Prostate gland (tissue), 2 donors: ENCODE results near the gene ERC2. TPM values are rescaled to one million over a fixed set of nuclear protein-coding genes. Genes with fewer than 3 reads are reported as not detected.

Source experiments
- DNase-seq: peaks from one replicate; pipeline ENCODE4 v3.0.0-alpha.2; 2019; ENCODE audit warnings: low spot score
- H3K27ac ChIP-seq, 2 donors: fragments of 200-600 bp; sonication (generic); 2 replicates each; pipeline ENCODE4 v1.5.1; 2017 to 2019
- H3K27me3 ChIP-seq: fragments of 200-600 bp; sonication (generic); replicated peaks from 2 replicates; pipeline ENCODE4 v1.5.1; 2019; ENCODE audit not compliant: insufficient read depth
- H3K36me3 ChIP-seq, 2 donors: fragments of 200-600 bp; sonication (generic); 1 replicate in 1 of 2; 2 replicates in 1 of 2; pipeline versions ENCODE4 v1.5.1 to v1.8.1; 2017 to 2019
- H3K4me1 ChIP-seq: fragments of 200-600 bp; sonication (generic); replicated peaks from 2 replicates; pipeline ENCODE4 v1.5.1; 2019
- H3K4me3 ChIP-seq, 2 donors: fragments of 200-600 bp; sonication (generic); 2 replicates each; pipeline ENCODE4 v1.5.1; 2017 to 2019
- H3K9me3 ChIP-seq: fragments of 200-600 bp; sonication (generic); 2 replicates; pipeline ENCODE4 v1.5.1; 2017
- POLR2A ChIP-seq: fragments of 450-650 bp; IDR thresholded peaks from one replicate; pipeline ENCODE4 v1.6.1; 2016; ENCODE audit warnings: antibody characterized with exemption, mild to moderate bottlenecking
- POLR2AphosphoS5 ChIP-seq: sonication (generic); formaldehyde crosslinking; IDR thresholded peaks from one replicate; pipeline ENCODE4 v1.6.1; 2017; ENCODE audit warnings: antibody characterized with exemption
- WGBS: methylation state at CpG from one replicate; pipeline ENCODE4 v1.1.5; 2018; 5-methylcytosine and 5-hydroxymethylcytosine counted together
- intact Hi-C: fragments of 100-400 bp; cut with DNase I; formaldehyde crosslinking; loops from one replicate; pipeline ENCODE4 v1.14.2; 2022
- total RNA-seq, 2 donors: library from RNA; depleted of rRNA; stranded (reverse); fragments of >200 nt; gene quantifications; one replicate each; pipeline ENCODE4 v1.1.0, GENCODE V29; 2016
- TF ChIP-seq, protein P1 (sequence below), 4 experiments: fragments of 200-600 bp in 2 of 4; fragments of 450-650 bp in 2 of 4; sonication (generic) in 2 of 4; IDR thresholded peaks; 1 replicate in 3 of 4; 2 replicates in 1 of 4; pipeline ENCODE4 v1.5.1; 2016 to 2019; ENCODE audit warnings: antibody characterized with exemption in 4 of 4, mild to moderate bottlenecking in 2 of 4, moderate library complexity in 2 of 4

Gene ERC2
- total RNA-seq, 2 donors from 2014 or later: 1.0 to 2.7 TPM

DNA sequence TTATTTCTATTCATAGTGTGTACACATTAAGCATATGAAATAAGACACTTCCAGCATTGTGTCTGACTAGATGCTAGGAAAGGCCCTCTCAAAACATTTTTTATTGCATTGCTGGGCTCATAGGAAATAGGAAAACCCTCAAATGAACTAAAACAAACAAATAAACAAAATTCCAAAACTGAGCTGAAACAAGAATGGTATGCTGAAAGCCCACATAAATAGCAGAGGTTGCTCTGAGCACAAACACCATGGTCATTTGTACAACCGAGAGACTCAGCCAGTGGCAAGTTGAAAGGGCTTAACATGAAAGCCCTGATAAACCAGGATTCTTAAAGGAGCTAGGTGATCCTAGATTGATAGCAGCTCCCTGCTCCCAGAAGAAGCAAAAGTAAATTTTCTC is 671.2 kb downstream of the ERC2 start:
- no peaks in the 10 kb centered on the region for H3K36me3 ChIP-seq
- no peaks in the 10 kb centered on the region for H3K4me1 ChIP-seq
- intact Hi-C loops: no loop called here
- H3K9me3 ChIP-seq: no peaks in the 10 kb centered on the region
- 71% methylated on average over 1 of the region's 1 CpG for WGBS
- H3K27me3 ChIP-seq: no peaks in the 10 kb centered on the region
- DNase-seq: no peak
- H3K27ac ChIP-seq: no peak overlapping the region
- TF ChIP-seq, protein P1, sequence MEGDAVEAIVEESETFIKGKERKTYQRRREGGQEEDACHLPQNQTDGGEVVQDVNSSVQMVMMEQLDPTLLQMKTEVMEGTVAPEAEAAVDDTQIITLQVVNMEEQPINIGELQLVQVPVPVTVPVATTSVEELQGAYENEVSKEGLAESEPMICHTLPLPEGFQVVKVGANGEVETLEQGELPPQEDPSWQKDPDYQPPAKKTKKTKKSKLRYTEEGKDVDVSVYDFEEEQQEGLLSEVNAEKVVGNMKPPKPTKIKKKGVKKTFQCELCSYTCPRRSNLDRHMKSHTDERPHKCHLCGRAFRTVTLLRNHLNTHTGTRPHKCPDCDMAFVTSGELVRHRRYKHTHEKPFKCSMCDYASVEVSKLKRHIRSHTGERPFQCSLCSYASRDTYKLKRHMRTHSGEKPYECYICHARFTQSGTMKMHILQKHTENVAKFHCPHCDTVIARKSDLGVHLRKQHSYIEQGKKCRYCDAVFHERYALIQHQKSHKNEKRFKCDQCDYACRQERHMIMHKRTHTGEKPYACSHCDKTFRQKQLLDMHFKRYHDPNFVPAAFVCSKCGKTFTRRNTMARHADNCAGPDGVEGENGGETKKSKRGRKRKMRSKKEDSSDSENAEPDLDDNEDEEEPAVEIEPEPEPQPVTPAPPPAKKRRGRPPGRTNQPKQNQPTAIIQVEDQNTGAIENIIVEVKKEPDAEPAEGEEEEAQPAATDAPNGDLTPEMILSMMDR (IDR thresholded peaks at IDR 0.05): no peak
- TF ChIP-seq POLR2A (no peak), POLR2AphosphoS5 (no peak)
- H3K4me3 ChIP-seq: no peak overlapping the region

DNA sequence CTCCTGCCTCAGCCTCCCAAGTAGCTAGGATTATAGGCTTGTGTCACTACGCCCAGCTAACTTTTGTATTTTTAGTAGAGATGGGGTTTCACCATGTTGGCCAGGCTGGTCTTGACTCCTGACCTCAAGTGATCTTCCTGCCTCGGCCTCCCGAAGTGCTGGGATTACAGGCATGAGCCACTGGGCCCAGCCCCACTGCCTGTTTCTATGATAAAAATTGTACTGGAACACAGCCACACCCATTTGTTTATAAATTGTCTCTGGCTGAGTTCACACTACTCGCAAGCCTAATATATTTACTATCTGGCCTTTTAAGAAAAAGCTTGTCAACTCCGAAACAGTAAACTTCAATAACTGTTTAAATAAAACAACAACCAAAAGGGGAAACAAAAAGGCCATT is 671.7 kb downstream of the ERC2 start:
- no peak for DNase-seq
- Histone ChIP-seq H3K4me3 (no peak overlapping the region), H3K27me3 (no peaks in the 10 kb centered on the region), H3K36me3 (no peaks in the 10 kb centered on the region), H3K9me3 (no peaks in the 10 kb centered on the region), H3K27ac (no peak overlapping the region), H3K4me1 (no peaks in the 10 kb centered on the region)
- intact Hi-C loops: no loop called here
- TF ChIP-seq POLR2A: no peak
- TF ChIP-seq, protein P1 (IDR thresholded peaks at IDR 0.05): no peak
- TF ChIP-seq POLR2AphosphoS5: no peak
- WGBS: 62% methylated on average over 5 of the region's 5 CpGs

DNA sequence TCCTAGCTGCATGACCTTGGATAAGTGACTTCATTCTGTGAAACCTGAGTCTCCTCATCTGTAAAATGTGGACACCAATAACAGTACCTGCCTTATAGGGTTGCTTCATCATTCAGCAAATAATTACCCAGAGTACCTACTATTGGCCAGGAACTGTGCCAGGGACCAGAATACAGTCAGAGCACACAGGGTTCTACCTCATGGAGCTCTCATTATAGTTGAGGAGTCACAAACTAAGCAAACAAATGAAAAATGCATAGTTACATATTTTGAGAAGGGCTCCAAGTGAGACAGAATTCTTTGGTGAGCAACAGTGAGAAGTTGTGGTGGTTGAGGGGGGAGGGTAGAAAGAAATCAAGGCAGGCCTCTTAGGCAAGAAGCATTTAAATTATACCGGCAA is 672.5 kb downstream of the ERC2 start:
- H3K4me3 ChIP-seq: no peak overlapping the region
- H3K4me1 ChIP-seq: no peaks in the 10 kb centered on the region
- H3K27me3 ChIP-seq: no peaks in the 10 kb centered on the region
- no peaks in the 10 kb centered on the region for H3K9me3 ChIP-seq
- WGBS: 86% methylated on average over 1 of the region's 1 CpG
- DNase-seq: no peak
- no peak for TF ChIP-seq POLR2AphosphoS5
- TF ChIP-seq POLR2A: no peak
- TF ChIP-seq, protein P1 (IDR thresholded peaks at IDR 0.05): no peak
- H3K36me3 ChIP-seq: no peaks in the 10 kb centered on the region
- intact Hi-C loops: no loop called here
- no peak overlapping the region for H3K27ac ChIP-seq

DNA sequence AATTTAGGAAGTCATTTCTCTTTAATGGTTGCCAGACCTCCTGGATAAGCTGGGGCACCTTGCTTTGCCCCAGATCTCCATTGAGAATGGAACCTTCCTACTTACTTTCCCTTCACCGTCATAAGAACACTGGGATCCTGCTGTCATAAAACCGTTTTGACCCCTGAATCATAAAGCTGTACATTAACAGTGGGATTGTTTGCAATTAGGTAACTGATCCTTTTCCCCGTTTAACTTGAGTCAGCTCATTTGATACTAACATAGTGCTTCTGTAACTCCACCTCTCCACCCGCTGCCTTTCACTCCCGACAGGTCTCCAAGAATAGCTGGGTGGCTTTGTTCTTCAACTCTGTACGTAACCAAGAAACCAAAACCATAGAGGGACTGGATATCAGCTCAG is 673.0 kb downstream of the ERC2 start:
- Histone ChIP-seq H3K9me3 (no peaks in the 10 kb centered on the region), H3K27me3 (no peaks in the 10 kb centered on the region), H3K4me3 (no peak overlapping the region), H3K27ac (no peak overlapping the region), H3K36me3 (no peaks in the 10 kb centered on the region), H3K4me1 (no peaks in the 10 kb centered on the region)
- WGBS: 81% methylated on average over 6 of the region's 6 CpGs
- no peak for TF ChIP-seq POLR2A
- TF ChIP-seq, protein P1 (IDR thresholded peaks at IDR 0.05): no peak
- TF ChIP-seq POLR2AphosphoS5: no peak
- DNase-seq: no peak
- intact Hi-C loops: no loop called here

DNA sequence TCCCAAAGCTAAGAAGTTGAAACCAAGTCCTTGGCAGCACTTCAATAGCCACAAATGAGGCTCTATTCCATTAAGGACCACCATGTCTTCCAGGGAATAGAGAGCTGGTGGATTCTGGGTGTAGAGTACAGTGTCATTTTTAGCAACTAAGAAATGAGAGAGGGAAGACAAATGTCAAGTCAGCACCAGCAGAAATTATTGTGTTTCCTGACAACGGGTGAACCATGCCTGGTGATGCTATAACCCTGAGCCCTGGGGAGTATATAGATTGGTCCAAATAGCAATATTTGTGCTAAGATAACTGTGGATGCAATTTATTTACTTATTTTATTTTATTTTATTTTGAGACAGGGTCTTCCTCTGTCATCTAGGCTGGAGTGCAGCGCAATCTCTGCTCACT is 675.5 kb downstream of the ERC2 start:
- no peak for DNase-seq
- TF ChIP-seq, protein P1 (IDR thresholded peaks at IDR 0.05): no peak
- TF ChIP-seq POLR2A (no peak), POLR2AphosphoS5 (no peak)
- intact Hi-C loops: no loop called here
- Histone ChIP-seq H3K4me1 (no peaks in the 10 kb centered on the region), H3K4me3 (no peak overlapping the region), H3K9me3 (no peaks in the 10 kb centered on the region), H3K27ac (no peak overlapping the region), H3K36me3 (no peaks in the 10 kb centered on the region), H3K27me3 (no peaks in the 10 kb centered on the region)
- WGBS: 96% methylated on average over 2 of the region's 2 CpGs
